Prostate gland (tissue), 2 donors: ENCODE data around the gene TLCD5. TPM values are rescaled to one million over a fixed set of nuclear protein-coding genes. Genes with fewer than 3 reads are reported as not detected.

Source experiments
- DNase-seq: peaks from one replicate; pipeline ENCODE4 v3.0.0-alpha.2; 2019; ENCODE audit warnings: low spot score
- H3K27ac ChIP-seq, 2 donors: fragments of 200-600 bp; sonication (generic); 2 replicates each; pipeline ENCODE4 v1.5.1; 2017 to 2019
- H3K27me3 ChIP-seq: fragments of 200-600 bp; sonication (generic); replicated peaks from 2 replicates; pipeline ENCODE4 v1.5.1; 2019; ENCODE audit not compliant: insufficient read depth
- H3K36me3 ChIP-seq, 2 donors: fragments of 200-600 bp; sonication (generic); 1 replicate in 1 of 2; 2 replicates in 1 of 2; pipeline versions ENCODE4 v1.5.1 to v1.8.1; 2017 to 2019
- H3K4me1 ChIP-seq: fragments of 200-600 bp; sonication (generic); replicated peaks from 2 replicates; pipeline ENCODE4 v1.5.1; 2019
- H3K4me3 ChIP-seq, 2 donors: fragments of 200-600 bp; sonication (generic); 2 replicates each; pipeline ENCODE4 v1.5.1; 2017 to 2019
- H3K9me3 ChIP-seq: fragments of 200-600 bp; sonication (generic); 2 replicates; pipeline ENCODE4 v1.5.1; 2017
- POLR2A ChIP-seq: fragments of 450-650 bp; IDR thresholded peaks from one replicate; pipeline ENCODE4 v1.6.1; 2016; ENCODE audit warnings: antibody characterized with exemption, mild to moderate bottlenecking
- POLR2AphosphoS5 ChIP-seq: sonication (generic); formaldehyde crosslinking; IDR thresholded peaks from one replicate; pipeline ENCODE4 v1.6.1; 2017; ENCODE audit warnings: antibody characterized with exemption
- WGBS: methylation state at CpG from one replicate; pipeline ENCODE4 v1.1.5; 2018; 5-methylcytosine and 5-hydroxymethylcytosine counted together
- intact Hi-C: fragments of 100-400 bp; cut with DNase I; formaldehyde crosslinking; loops from one replicate; pipeline ENCODE4 v1.14.2; 2022
- small RNA-seq, 2 donors: library from RNA; depleted of rRNA; stranded (forward); fragments of <200 nt; gene quantifications; one replicate each; pipeline ENCODE3, GENCODE V24; 2016
- total RNA-seq, 2 donors: library from RNA; depleted of rRNA; stranded (reverse); fragments of >200 nt; gene quantifications; one replicate each; pipeline ENCODE4 v1.1.0, GENCODE V29; 2016
- TF ChIP-seq, protein P1 (sequence below), 4 experiments: fragments of 200-600 bp in 2 of 4; fragments of 450-650 bp in 2 of 4; sonication (generic) in 2 of 4; IDR thresholded peaks; 1 replicate in 3 of 4; 2 replicates in 1 of 4; pipeline ENCODE4 v1.5.1; 2016 to 2019; ENCODE audit warnings: antibody characterized with exemption in 4 of 4, mild to moderate bottlenecking in 2 of 4, moderate library complexity in 2 of 4

TLCD5 gene
- total RNA-seq, 2 donors from 2014 or later: 7.8 to 10.6 TPM

DNA sequence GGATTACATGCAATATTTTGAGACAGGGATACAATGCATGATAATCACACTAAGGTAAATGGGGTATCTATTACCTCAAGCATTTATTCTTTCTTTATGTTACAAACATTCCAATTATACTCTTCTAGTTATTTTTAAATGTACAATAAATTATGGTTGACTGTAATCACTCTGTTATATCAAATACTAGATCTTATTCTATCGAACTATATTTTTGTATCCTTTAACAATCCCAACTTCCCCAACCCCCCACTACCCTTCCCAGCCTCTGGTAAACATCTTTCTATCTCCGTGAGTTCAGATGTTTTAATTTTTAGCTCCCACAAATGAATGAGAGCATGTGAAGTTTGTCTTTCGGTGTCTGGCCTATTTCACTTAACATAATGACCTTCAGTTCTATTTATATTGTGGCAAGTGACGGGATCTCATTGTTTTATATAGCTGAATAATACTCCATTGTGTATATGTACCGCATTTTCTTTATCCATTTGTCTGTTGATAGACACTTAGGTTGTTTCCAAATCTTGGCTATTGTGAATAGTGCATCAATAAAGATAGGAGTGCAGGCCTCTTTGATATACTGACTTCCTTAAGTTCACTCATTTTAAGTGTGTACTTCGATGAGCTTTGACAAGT is 51.6 kb downstream of the TLCD5 start:
- TF ChIP-seq POLR2A (no peak), POLR2AphosphoS5 (no peak)
- TF ChIP-seq, protein P1, sequence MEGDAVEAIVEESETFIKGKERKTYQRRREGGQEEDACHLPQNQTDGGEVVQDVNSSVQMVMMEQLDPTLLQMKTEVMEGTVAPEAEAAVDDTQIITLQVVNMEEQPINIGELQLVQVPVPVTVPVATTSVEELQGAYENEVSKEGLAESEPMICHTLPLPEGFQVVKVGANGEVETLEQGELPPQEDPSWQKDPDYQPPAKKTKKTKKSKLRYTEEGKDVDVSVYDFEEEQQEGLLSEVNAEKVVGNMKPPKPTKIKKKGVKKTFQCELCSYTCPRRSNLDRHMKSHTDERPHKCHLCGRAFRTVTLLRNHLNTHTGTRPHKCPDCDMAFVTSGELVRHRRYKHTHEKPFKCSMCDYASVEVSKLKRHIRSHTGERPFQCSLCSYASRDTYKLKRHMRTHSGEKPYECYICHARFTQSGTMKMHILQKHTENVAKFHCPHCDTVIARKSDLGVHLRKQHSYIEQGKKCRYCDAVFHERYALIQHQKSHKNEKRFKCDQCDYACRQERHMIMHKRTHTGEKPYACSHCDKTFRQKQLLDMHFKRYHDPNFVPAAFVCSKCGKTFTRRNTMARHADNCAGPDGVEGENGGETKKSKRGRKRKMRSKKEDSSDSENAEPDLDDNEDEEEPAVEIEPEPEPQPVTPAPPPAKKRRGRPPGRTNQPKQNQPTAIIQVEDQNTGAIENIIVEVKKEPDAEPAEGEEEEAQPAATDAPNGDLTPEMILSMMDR (IDR thresholded peaks at IDR 0.05): no peak
- H3K36me3 ChIP-seq: no peaks in the 10 kb centered on the region
- H3K27me3 ChIP-seq: no peaks in the 10 kb centered on the region
- 87% methylated on average over 6 of the region's 6 CpGs for WGBS
- H3K4me3 ChIP-seq: no peak overlapping the region
- no peak overlapping the region for H3K27ac ChIP-seq
- no peaks in the 10 kb centered on the region for H3K4me1 ChIP-seq
- no peaks in the 10 kb centered on the region for H3K9me3 ChIP-seq
- no peak for DNase-seq
- intact Hi-C loops: no loop called here

DNA sequence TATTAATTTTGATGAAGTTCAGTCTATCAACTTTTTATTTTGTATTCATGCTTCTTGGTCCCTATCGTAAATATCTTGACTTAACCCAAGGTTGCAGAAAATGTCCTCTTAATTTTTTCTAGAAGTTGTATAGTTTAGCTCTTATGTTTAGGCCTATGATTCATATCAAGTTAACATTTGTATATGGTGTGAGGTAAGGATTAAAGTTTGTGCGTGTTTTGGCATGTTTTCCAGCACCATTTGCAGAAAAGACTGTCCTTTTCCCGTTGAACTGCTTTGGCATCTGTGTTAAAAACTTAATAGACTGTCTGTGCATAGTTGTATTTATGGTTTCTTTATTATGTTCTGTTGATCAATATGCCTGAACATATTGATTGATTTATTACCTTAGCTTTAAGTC is 53.4 kb downstream of the TLCD5 start:
- WGBS: 70% methylated on average over 3 of the region's 3 CpGs
- no peak for DNase-seq
- H3K4me1 ChIP-seq: no peaks in the 10 kb centered on the region
- H3K27me3 ChIP-seq: no peaks in the 10 kb centered on the region
- H3K27ac ChIP-seq: no peak overlapping the region
- no peaks in the 10 kb centered on the region for H3K9me3 ChIP-seq
- H3K4me3 ChIP-seq: no peak overlapping the region
- TF ChIP-seq POLR2A (no peak), POLR2AphosphoS5 (no peak)
- TF ChIP-seq, protein P1 (IDR thresholded peaks at IDR 0.05): no peak
- intact Hi-C loops: no loop called here
- H3K36me3 ChIP-seq: no peaks in the 10 kb centered on the region

DNA sequence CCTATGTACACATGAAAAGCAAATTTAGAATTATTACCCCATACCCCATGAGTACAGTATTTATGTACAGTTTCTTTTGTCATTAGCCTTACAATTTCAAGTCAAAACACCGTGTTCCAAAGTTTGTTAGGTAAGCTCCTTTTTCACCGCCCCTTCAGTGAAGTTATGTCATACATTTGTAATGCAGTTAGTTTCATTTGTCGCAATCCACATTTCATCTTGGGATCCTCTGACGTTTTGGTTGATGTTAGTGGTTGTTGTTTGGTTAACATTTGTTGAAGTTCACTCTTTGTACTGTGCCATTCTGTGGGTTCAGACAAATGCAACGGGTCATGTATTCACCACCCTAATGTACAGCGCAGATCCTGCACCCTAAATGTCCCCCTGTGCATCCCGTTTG is 56.3 kb downstream of the TLCD5 start:
- Histone ChIP-seq H3K9me3 (no peaks in the 10 kb centered on the region), H3K27ac (no peak overlapping the region), H3K36me3 (no peaks in the 10 kb centered on the region), H3K4me1 (no peaks in the 10 kb centered on the region), H3K4me3 (no peak overlapping the region), H3K27me3 (no peaks in the 10 kb centered on the region)
- 87% methylated on average over 7 of the region's 7 CpGs for WGBS
- TF ChIP-seq POLR2A (no peak), POLR2AphosphoS5 (no peak)
- TF ChIP-seq, protein P1 (IDR thresholded peaks at IDR 0.05): no peak
- intact Hi-C loops: no loop called here
- no peak for DNase-seq

Small RNA genes lying within 50 kb of the gene (small RNA-seq; reads per million reads assigned to genes)
- 105 to 138 reads per million in 2 donors for gene RF00100

Other genes starting within 250 kb of the TLCD5 start
- 100 to 1,000 TPM in 1 of 2 donors, 10 to 100 TPM in 1; 73.7 to 126 TPM for gene TRIM29, start 187.2 kb upstream of the TLCD5 start, total RNA-seq
- gene OAF, start 114.3 kb upstream of the TLCD5 start, total RNA-seq: 10 to 100 TPM; 14.5 to 17.4 TPM
- 1 to 10 TPM; 1.5 to 6.1 TPM for gene POU2F3, start 85.2 kb upstream of the TLCD5 start, total RNA-seq
- 10 to 100 TPM; 86.2 to 96.5 TPM for gene ARHGEF12, start 11.1 kb downstream of the TLCD5 start, total RNA-seq
- gene GRIK4, start 186.4 kb downstream of the TLCD5 start, total RNA-seq: 1 to 10 TPM in 1 of 2 donors, under 1 TPM in 1; 0.05 to 1.7 TPM